T-helper 17 cell (primary cell): ENCODE measurements around the gene GFOD1. TPM values are rescaled to one million over a fixed set of nuclear protein-coding genes. Genes with fewer than 3 reads are reported as not detected.

ENCODE experiments used
- ATAC-seq: fragments of 150-1000 bp; cut with Tn5 transposase; 2 replicates; pipeline ENCODE4 v1.10.0; 2021; ENCODE audit warnings: mild to moderate bottlenecking, moderate library complexity
- DNase-seq, 3 donors: peaks; one replicate each; pipeline versions ENCODE4 v3.0.0 to v3.0.0-alpha.2; 2020 to 2021
- H3K9me3 ChIP-seq: one replicate; pipeline ENCODE4 v1.7.0; 2013; ENCODE audit warnings: low read length, mild to moderate bottlenecking; ENCODE audit not compliant: control insufficient read depth, poor library complexity, severe bottlenecking
- H3K27ac Mint-ChIP-seq: one replicate; pipeline ENCODE4 v1.8.0; 2022; ENCODE audit warnings: mild to moderate bottlenecking, moderate library complexity, mixed read lengths
- H3K27me3 Mint-ChIP-seq: one replicate; pipeline ENCODE4 v1.8.0; 2022; ENCODE audit warnings: mixed read lengths
- H3K36me3 Mint-ChIP-seq: one replicate; pipeline ENCODE4 v1.8.0; 2022; ENCODE audit warnings: low read depth, mixed read lengths
- H3K4me1 Mint-ChIP-seq: one replicate; pipeline ENCODE4 v1.8.0; 2022; ENCODE audit warnings: mild to moderate bottlenecking, mixed read lengths
- H3K4me3 Mint-ChIP-seq: one replicate; pipeline ENCODE4 v1.8.0; 2022; ENCODE audit warnings: mild to moderate bottlenecking, moderate library complexity, mixed read lengths
- total RNA-seq, 4 donors: library from RNA in 2 of 4; stranded (reverse) in 2 of 4; gene quantifications; one replicate each; pipeline ENCODE4 v1.2.3 and lab custom pipeline; 2022 to 2026

The GFOD1 gene
- total RNA-seq, 2 donors from 2014 or later: 1.4 to 3.1 TPM

GRCh38 chr6:13425270-13425873, 62.0 kb downstream of the GFOD1 start:
- Mint-ChIP-seq H3K4me1 (peaks cover 17% of the 10 kb centered on the region), H3K27ac (peak overlapping the region; percentile 53), H3K4me3 (no peak overlapping the region), H3K36me3 (no peaks in the 10 kb centered on the region), H3K27me3 (no peaks in the 10 kb centered on the region)
- DNase-seq (no peak), ATAC-seq (no peak)
- no peaks in the 10 kb centered on the region for H3K9me3 ChIP-seq

GRCh38 chr6:13423252-13423651, 64.1 kb downstream of the GFOD1 start:
- Mint-ChIP-seq H3K27me3 (peaks cover 9% of the 10 kb centered on the region), H3K36me3 (no peaks in the 10 kb centered on the region), H3K4me3 (no peak overlapping the region), H3K4me1 (peaks cover 12% of the 10 kb centered on the region), H3K27ac (no peak overlapping the region)
- DNase-seq: no peak
- no peaks in the 10 kb centered on the region for H3K9me3 ChIP-seq
- ATAC-seq: no peak

GRCh38 chr6:13422681-13423221, 64.6 kb downstream of the GFOD1 start:
- Mint-ChIP-seq H3K4me1 (peaks cover 7% of the 10 kb centered on the region), H3K27ac (no peak overlapping the region), H3K4me3 (no peak overlapping the region), H3K36me3 (no peaks in the 10 kb centered on the region), H3K27me3 (peaks cover 10% of the 10 kb centered on the region)
- H3K9me3 ChIP-seq: no peaks in the 10 kb centered on the region
- no peak for DNase-seq
- ATAC-seq: no peak

GRCh38 chr6:13421425-13422059, 65.9 kb downstream of the GFOD1 start:
- Mint-ChIP-seq H3K27me3 (peaks cover 13% of the 10 kb centered on the region), H3K4me1 (peaks cover 4% of the 10 kb centered on the region), H3K36me3 (no peaks in the 10 kb centered on the region), H3K27ac (no peak overlapping the region), H3K4me3 (no peak overlapping the region)
- DNase-seq (no peak), ATAC-seq (no peak)
- no peaks in the 10 kb centered on the region for H3K9me3 ChIP-seq

- DNase-seq: no peak
- H3K9me3 ChIP-seq: no peaks in the 10 kb centered on the region
- Mint-ChIP-seq H3K4me1 (peaks cover 4% of the 10 kb centered on the region), H3K27me3 (peaks cover 13% of the 10 kb centered on the region), H3K4me3 (no peak overlapping the region), H3K27ac (no peak overlapping the region), H3K36me3 (peaks cover 2% of the 10 kb centered on the region)
- ATAC-seq: no peak
Observed at GRCh38 chr6:13420269-13420668, 67.1 kb downstream of the GFOD1 start.

GRCh38 chr6:13419422-13420195, 67.8 kb downstream of the GFOD1 start:
- Mint-ChIP-seq H3K4me3 (peak overlapping the region; percentile 3), H3K4me1 (peaks cover 4% of the 10 kb centered on the region), H3K27me3 (peaks cover 13% of the 10 kb centered on the region), H3K36me3 (peaks cover 2% of the 10 kb centered on the region), H3K27ac (no peak overlapping the region)
- H3K9me3 ChIP-seq: no peaks in the 10 kb centered on the region
- ATAC-seq (no peak), DNase-seq (no peak)

GRCh38 chr6:13418844-13419243, 68.6 kb downstream of the GFOD1 start:
- DNase-seq (no peak), ATAC-seq (no peak)
- Mint-ChIP-seq H3K4me1 (peaks cover 4% of the 10 kb centered on the region), H3K27ac (no peak overlapping the region), H3K4me3 (no peak overlapping the region), H3K27me3 (peaks cover 13% of the 10 kb centered on the region), H3K36me3 (peaks cover 2% of the 10 kb centered on the region)
- H3K9me3 ChIP-seq: no peaks in the 10 kb centered on the region

- Mint-ChIP-seq H3K4me1 (peaks cover 4% of the 10 kb centered on the region), H3K27me3 (peaks cover 13% of the 10 kb centered on the region), H3K4me3 (no peak overlapping the region), H3K27ac (no peak overlapping the region), H3K36me3 (peaks cover 2% of the 10 kb centered on the region)
- DNase-seq (no peak), ATAC-seq (no peak)
- no peaks in the 10 kb centered on the region for H3K9me3 ChIP-seq
Observed at GRCh38 chr6:13417954-13418353, 69.4 kb downstream of the GFOD1 start.

GRCh38 chr6:13417431-13417830, 70.0 kb downstream of the GFOD1 start:
- Mint-ChIP-seq H3K4me1 (peaks cover 4% of the 10 kb centered on the region), H3K27me3 (peaks cover 13% of the 10 kb centered on the region), H3K36me3 (peaks cover 2% of the 10 kb centered on the region), H3K4me3 (no peak overlapping the region), H3K27ac (no peak overlapping the region)
- ATAC-seq: no peak
- DNase-seq: no peak
- H3K9me3 ChIP-seq: no peaks in the 10 kb centered on the region

- peaks cover 2% of the 10 kb centered on the region for H3K36me3 Mint-ChIP-seq
- peaks cover 13% of the 10 kb centered on the region for H3K27me3 Mint-ChIP-seq
- H3K27ac Mint-ChIP-seq: no peak overlapping the region
- peaks cover 6% of the 10 kb centered on the region for H3K4me1 Mint-ChIP-seq
- H3K9me3 ChIP-seq: no peaks in the 10 kb centered on the region
- no peak overlapping the region for H3K4me3 Mint-ChIP-seq
- DNase-seq: no peak
- ATAC-seq: no peak
Observed at GRCh38 chr6:13415283-13415682, 72.1 kb downstream of the GFOD1 start.

GRCh38 chr6:13413900-13414555, 73.4 kb downstream of the GFOD1 start:
- H3K27ac Mint-ChIP-seq: no peak overlapping the region
- no peaks in the 10 kb centered on the region for H3K9me3 ChIP-seq
- ATAC-seq (peak; percentile 51), DNase-seq (no peak)
- peaks cover 4% of the 10 kb centered on the region for H3K27me3 Mint-ChIP-seq
- peaks cover 4% of the 10 kb centered on the region for H3K4me1 Mint-ChIP-seq
- H3K36me3 Mint-ChIP-seq: peaks cover 2% of the 10 kb centered on the region
- no peak overlapping the region for H3K4me3 Mint-ChIP-seq

- ATAC-seq (no peak), DNase-seq (no peak)
- no peaks in the 10 kb centered on the region for H3K9me3 ChIP-seq
- H3K27me3 Mint-ChIP-seq: peaks cover 4% of the 10 kb centered on the region
- peaks cover 2% of the 10 kb centered on the region for H3K36me3 Mint-ChIP-seq
- H3K4me1 Mint-ChIP-seq: peaks cover 7% of the 10 kb centered on the region
- H3K4me3 Mint-ChIP-seq: no peak overlapping the region
- no peak overlapping the region for H3K27ac Mint-ChIP-seq
Observed at GRCh38 chr6:13413466-13413862, 73.9 kb downstream of the GFOD1 start.
